Loucy (cell line): Measurements from ENCODE around the gene SCNN1A.

ENCODE experiments used
- CTCF ChIP-seq: fragments of 200-600 bp; sonication (generic); conservative IDR thresholded peaks from 2 replicates; pipeline ENCODE4 v1.5.1; 2014; ENCODE audit warnings: mild to moderate bottlenecking, antibody characterized with exemption, low read length
- EZH2phosphoT487 ChIP-seq: fragments of 200-600 bp; IDR thresholded peaks from 2 replicates; pipeline ENCODE4 v1.6.1; 2018; ENCODE audit warnings: antibody characterized with exemption, mild to moderate bottlenecking, moderate library complexity, borderline replicate concordance

GRCh38 chr12:6416596-6416995 lies 41.2 kb upstream of the SCNN1A start:
- TF ChIP-seq CTCF (no peak), EZH2phosphoT487 (no peak)
